SHP77 treated with DMSO at 0.1 percent for 48 hours (cell line): Measurements from ENCODE around the gene DDX49.
"Not testable (repeated sequence)": the region's sequence is repeated elsewhere in the genome, so short reads cannot be mapped to it uniquely, and the experiment has no call there.

Experiments used
- DNase-seq: peaks from one replicate; lab custom pipeline; 2025; lab: John Stamatoyannopoulos, UW

The DDX49 gene

GRCh38 chr19:18942692-18943091, 23.2 kb downstream of the DDX49 start:
- no peak for DNase-seq

- DNase-seq = no peak
Measured at GRCh38 chr19:18943465-18943864, 23.9 kb downstream of the DDX49 start.

GRCh38 chr19:18945297-18945696, 25.8 kb downstream of the DDX49 start:
- no peak for DNase-seq

- DNase-seq = no peak
Measured at GRCh38 chr19:18946335-18946734, 26.8 kb downstream of the DDX49 start.

- no peak for DNase-seq
Measured at GRCh38 chr19:18946918-18947317, 27.4 kb downstream of the DDX49 start.

- no peak for DNase-seq
Measured at GRCh38 chr19:18948075-18948975, 28.8 kb downstream of the DDX49 start.

GRCh38 chr19:18948976-18949356, 29.5 kb downstream of the DDX49 start:
- no peak for DNase-seq

- no peak for DNase-seq
Measured at GRCh38 chr19:18949858-18950257, 30.3 kb downstream of the DDX49 start.

- no peak for DNase-seq
Measured at GRCh38 chr19:18951721-18952281, 32.3 kb downstream of the DDX49 start.

GRCh38 chr19:18952364-18953003, 33.0 kb downstream of the DDX49 start:
- DNase-seq = not testable (repeated sequence)

GRCh38 chr19:18954094-18954493, 34.6 kb downstream of the DDX49 start:
- DNase-seq = no peak

GRCh38 chr19:18955042-18955441, 35.5 kb downstream of the DDX49 start:
- DNase-seq = no peak

GRCh38 chr19:18960370-18960769, 40.9 kb downstream of the DDX49 start:
- no peak for DNase-seq

GRCh38 chr19:18961767-18962620, 42.5 kb downstream of the DDX49 start:
- DNase-seq = no peak

GRCh38 chr19:18964121-18964520, 44.6 kb downstream of the DDX49 start:
- DNase-seq = no peak

- DNase-seq = no peak
Measured at GRCh38 chr19:18966307-18966706, 46.8 kb downstream of the DDX49 start.

- no peak for DNase-seq
Measured at GRCh38 chr19:18967358-18968146, 48.0 kb downstream of the DDX49 start.

GRCh38 chr19:18969931-18970659, 50.6 kb downstream of the DDX49 start:
- DNase-seq = no peak

GRCh38 chr19:18972301-18972811, 52.8 kb downstream of the DDX49 start:
- no peak for DNase-seq

- DNase-seq = no peak
Measured at GRCh38 chr19:18972851-18973250, 53.3 kb downstream of the DDX49 start.
